ENCODE measurements around the gene ARHGEF7. TPM values are rescaled to one million over a fixed set of nuclear protein-coding genes. Genes with fewer than 3 reads are reported as not detected.
"Not testable (repeated sequence)": the region's sequence is repeated elsewhere in the genome, so short reads cannot be mapped to it uniquely, and the experiment has no call there.

Gene ARHGEF7
- total RNA-seq (10 to 100 TPM; 65.8 to 73.7 TPM), polyA plus RNA-seq (10 to 100 TPM in 1 of 2 donors, 1 to 10 TPM in 1; 6.6 to 15.6 TPM)

GRCh38 chr13:111115061-111115964 is at the start of gene ARHGEF7:
Gene ARHGEF7 (plus strand): TSS chr13:111115310. CDS start chr13:111115527, 217 bp downstream.
- H3K4me1 ChIP-seq (ENCODE audit: insufficient read depth, low read length): peaks cover 13% of the 10 kb centered on the region
- Mint-ChIP-seq H3K27me3 (peaks cover 56 to 63% of the 10 kb centered on the region in 2 donors), H3K27ac (peak within 1 kb of the TSS in 6 of 7 donors; percentile 43 to 73 (median 54)), H3K4me1 (peaks cover 12 to 23% (median 16%) of the 10 kb centered on the region in 4 donors), H3K9me3 (peaks cover 0 to 2% (median 0%) of the 10 kb centered on the region in 8 donors), H3K36me3 (peaks cover 0 to 10% of the 10 kb centered on the region in 2 donors), H3K4me3 (peak within 1 kb of the TSS; percentile 86 to 90 (median 89))
- POLR2A ChIA-PET (ENCODE audit: partially characterized antibody): no interaction called here
- H3K36me3 ChIP-seq (ENCODE audit: insufficient read depth, low read length): no peaks in the 10 kb centered on the region
- no peak within 1 kb of the TSS for H3K27ac ChIP-seq (ENCODE audit: low read depth, low read length)
- H3K9me3 ChIP-seq (ENCODE audit: control insufficient read depth in 1 of 2, low read length in 2 of 2): no peaks in the 10 kb centered on the region
- intact Hi-C loops (cut with micrococcal nuclease): no loop called here
- peaks cover 22% of the 10 kb centered on the region for H3K27me3 ChIP-seq (ENCODE audit: insufficient read depth, low read length)
- peak in 2 of 5 donors; percentile 6 to 12 for DNase-seq
- CTCF ChIA-PET (ENCODE audit: partially characterized antibody): no interaction called here
- peak within 1 kb of the TSS in 1 of 2 donors; percentile 49 for H3K4me3 ChIP-seq (ENCODE audit: low read length in 2 of 2)

GRCh38 chr13:111065698-111066097 is 49.4 kb upstream of the ARHGEF7 start:
- intact Hi-C loops (cut with micrococcal nuclease): loop anchor here (10.0 kb wide), 1 partner anchor 1539 kb away; no protein-coding TSS in a partner anchor
- ChIA-PET POLR2A (ENCODE audit: partially characterized antibody) (no interaction called here), CTCF (ENCODE audit: partially characterized antibody) (interaction anchor here (1.6 to 5.4 kb wide), 3 partner anchors 34 to 158 kb away, joined by 4 to 144 read pairs (median 104); no protein-coding TSS in a partner anchor)
- peaks cover 0 to 7% (median 4%) of the 10 kb centered on the region in 8 donors for H3K9me3 Mint-ChIP-seq
- Histone ChIP-seq H3K9me3 (ENCODE audit: control insufficient read depth in 1 of 2, low read length in 2 of 2) (no peaks in the 10 kb centered on the region), H3K27me3 (ENCODE audit: insufficient read depth, low read length) (peaks cover 5% of the 10 kb centered on the region), H3K27ac (ENCODE audit: low read depth, low read length) (no peak overlapping the region), H3K36me3 (ENCODE audit: insufficient read depth, low read length) (no peaks in the 10 kb centered on the region), H3K4me3 (ENCODE audit: low read length in 2 of 2) (no peak overlapping the region), H3K4me1 (ENCODE audit: insufficient read depth, low read length) (peaks cover 6% of the 10 kb centered on the region)
- DNase-seq: no peak
- peaks cover 37 to 48% of the 10 kb centered on the region in 2 donors for H3K27me3 Mint-ChIP-seq
- H3K36me3 Mint-ChIP-seq: no peaks in the 10 kb centered on the region
- no peak overlapping the region for H3K4me3 Mint-ChIP-seq
- H3K4me1 Mint-ChIP-seq: peaks cover 2 to 10% (median 7%) of the 10 kb centered on the region in 4 donors
- no peak overlapping the region for H3K27ac Mint-ChIP-seq

GRCh38 chr13:111066544-111066943 is 48.6 kb upstream of the ARHGEF7 start:
- no peak overlapping the region for H3K4me3 ChIP-seq (ENCODE audit: low read length in 2 of 2)

GRCh38 chr13:111068009-111068350 is 47.1 kb upstream of the ARHGEF7 start:
- H3K4me1 Mint-ChIP-seq: peaks cover 2 to 14% (median 7%) of the 10 kb centered on the region in 4 donors
- peaks cover 7 to 29% (median 20%) of the 10 kb centered on the region in 8 donors for H3K9me3 Mint-ChIP-seq
- no peak overlapping the region for H3K4me3 ChIP-seq (ENCODE audit: low read length in 2 of 2)
- ChIA-PET CTCF (ENCODE audit: partially characterized antibody) (interaction anchor here (0.6 to 5.4 kb wide), 40 partner anchors 8 to 1543 kb away, joined by 3 to 144 read pairs (median 4); partner anchors contain the start of gene ANKRD10), POLR2A (ENCODE audit: partially characterized antibody) (interaction anchor here (1.0 kb wide), 1 partner anchor 158 kb away, joined by 4 read pairs; no protein-coding TSS in a partner anchor)
- no peaks in the 10 kb centered on the region for H3K36me3 ChIP-seq (ENCODE audit: insufficient read depth, low read length)
- peaks cover 40 to 46% of the 10 kb centered on the region in 2 donors for H3K27me3 Mint-ChIP-seq
- peaks cover 6% of the 10 kb centered on the region for H3K4me1 ChIP-seq (ENCODE audit: insufficient read depth, low read length)
- peaks cover 2 to 7% of the 10 kb centered on the region in 2 donors for H3K36me3 Mint-ChIP-seq
- peak overlapping the region in 5 of 8 donors; percentile 75 to 87 (median 78) for H3K4me3 Mint-ChIP-seq
- H3K27ac Mint-ChIP-seq: no peak overlapping the region
- H3K9me3 ChIP-seq (ENCODE audit: control insufficient read depth in 1 of 2, low read length in 2 of 2): no peaks in the 10 kb centered on the region
- intact Hi-C loops (cut with micrococcal nuclease): loop anchor here (10.0 kb wide), 1 partner anchor 1537 kb away; no protein-coding TSS in a partner anchor
- DNase-seq: no peak
- H3K27ac ChIP-seq (ENCODE audit: low read depth, low read length): no peak overlapping the region
- H3K27me3 ChIP-seq (ENCODE audit: insufficient read depth, low read length): peaks cover 5% of the 10 kb centered on the region

More at GRCh38 chr13:111066544-111066943, 48.6 kb upstream of the ARHGEF7 start:
- intact Hi-C loops (cut with micrococcal nuclease): loop anchor here (10.0 kb wide), 1 partner anchor 1538 kb away; no protein-coding TSS in a partner anchor
- Histone ChIP-seq H3K36me3 (ENCODE audit: insufficient read depth, low read length) (no peaks in the 10 kb centered on the region), H3K9me3 (ENCODE audit: control insufficient read depth in 1 of 2, low read length in 2 of 2) (no peaks in the 10 kb centered on the region), H3K4me1 (ENCODE audit: insufficient read depth, low read length) (peaks cover 6% of the 10 kb centered on the region), H3K27me3 (ENCODE audit: insufficient read depth, low read length) (peaks cover 5% of the 10 kb centered on the region), H3K27ac (ENCODE audit: low read depth, low read length) (no peak overlapping the region)
- Mint-ChIP-seq H3K4me3 (peak overlapping the region; percentile 27 to 75 (median 68)), H3K4me1 (peaks cover 2 to 14% (median 7%) of the 10 kb centered on the region in 4 donors), H3K9me3 (peaks cover 3 to 15% (median 11%) of the 10 kb centered on the region in 8 donors), H3K27ac (peak overlapping the region in 1 of 7 donors; percentile 68), H3K36me3 (peaks cover 2 to 3% of the 10 kb centered on the region in 2 donors), H3K27me3 (peaks cover 35 to 54% of the 10 kb centered on the region in 2 donors)
- ChIA-PET POLR2A (ENCODE audit: partially characterized antibody) (no interaction called here), CTCF (ENCODE audit: partially characterized antibody) (interaction anchor here (0.6 to 5.4 kb wide), 7 partner anchors 9 to 163 kb away, joined by 3 to 144 read pairs (median 15); no protein-coding TSS in a partner anchor)
- no peak for DNase-seq

GRCh38 chr13:111071120-111071519 is 44.0 kb upstream of the ARHGEF7 start:
- H3K9me3 Mint-ChIP-seq: peaks cover 12 to 58% (median 45%) of the 10 kb centered on the region in 8 donors
- H3K27ac Mint-ChIP-seq; intact Hi-C loops (cut with micrococcal nuclease); H3K36me3 ChIP-seq (ENCODE audit: insufficient read depth, low read length); H3K27ac ChIP-seq (ENCODE audit: low read depth, low read length); H3K27me3 ChIP-seq (ENCODE audit: insufficient read depth, low read length); H3K4me3 ChIP-seq (ENCODE audit: low read length in 2 of 2); H3K9me3 ChIP-seq (ENCODE audit: control insufficient read depth in 1 of 2, low read length in 2 of 2); H3K4me1 ChIP-seq (ENCODE audit: insufficient read depth, low read length); POLR2A ChIA-PET (ENCODE audit: partially characterized antibody): not testable (repeated sequence)
- DNase-seq: peak in 2 of 5 donors; percentile 4 to 34
- CTCF ChIA-PET (ENCODE audit: partially characterized antibody): interaction anchor here (1.3 kb wide), 1 partner anchor 144 kb away, joined by 5 read pairs; no protein-coding TSS in a partner anchor
- H3K36me3 Mint-ChIP-seq: peaks cover 12 to 14% of the 10 kb centered on the region in 2 donors
- peak overlapping the region in 1 of 8 donors; percentile 27 for H3K4me3 Mint-ChIP-seq
- H3K27me3 Mint-ChIP-seq: peaks cover 24 to 31% of the 10 kb centered on the region in 2 donors
- peaks cover 2 to 14% (median 7%) of the 10 kb centered on the region in 4 donors for H3K4me1 Mint-ChIP-seq

- DNase-seq; H3K4me3 ChIP-seq (ENCODE audit: low read length in 2 of 2); POLR2A ChIA-PET (ENCODE audit: partially characterized antibody); CTCF ChIA-PET (ENCODE audit: partially characterized antibody); H3K27ac ChIP-seq (ENCODE audit: low read depth, low read length); H3K9me3 ChIP-seq (ENCODE audit: control insufficient read depth in 1 of 2, low read length in 2 of 2); intact Hi-C loops (cut with micrococcal nuclease); H3K27me3 ChIP-seq (ENCODE audit: insufficient read depth, low read length); H3K4me1 ChIP-seq (ENCODE audit: insufficient read depth, low read length); H3K27ac Mint-ChIP-seq; H3K4me3 Mint-ChIP-seq; H3K36me3 ChIP-seq (ENCODE audit: insufficient read depth, low read length): not testable (repeated sequence)
- peaks cover 12 to 14% of the 10 kb centered on the region in 2 donors for H3K36me3 Mint-ChIP-seq
- peaks cover 2 to 11% (median 4%) of the 10 kb centered on the region in 4 donors for H3K4me1 Mint-ChIP-seq
- peaks cover 21 to 27% of the 10 kb centered on the region in 2 donors for H3K27me3 Mint-ChIP-seq
- peaks cover 12 to 58% (median 45%) of the 10 kb centered on the region in 8 donors for H3K9me3 Mint-ChIP-seq
Observed at GRCh38 chr13:111071526-111071925, 43.6 kb upstream of the ARHGEF7 start.

GRCh38 chr13:111074826-111075225 is 40.3 kb upstream of the ARHGEF7 start:
- H3K9me3 ChIP-seq (ENCODE audit: control insufficient read depth in 1 of 2, low read length in 2 of 2): peaks cover 0 to 9% of the 10 kb centered on the region in 2 donors
- POLR2A ChIA-PET (ENCODE audit: partially characterized antibody): no interaction called here
- DNase-seq: no peak

More at GRCh38 chr13:111074826-111075225, 40.3 kb upstream of the ARHGEF7 start:
- Mint-ChIP-seq H3K36me3 (peaks cover 12 to 14% of the 10 kb centered on the region in 2 donors), H3K4me3 (no peak overlapping the region), H3K27ac (no peak overlapping the region), H3K27me3 (peaks cover 14 to 17% of the 10 kb centered on the region in 2 donors), H3K4me1 (peaks cover 0 to 4% (median 0%) of the 10 kb centered on the region in 4 donors), H3K9me3 (peaks cover 12 to 58% (median 46%) of the 10 kb centered on the region in 8 donors)
- H3K4me3 ChIP-seq (ENCODE audit: low read length in 2 of 2): no peak overlapping the region
- intact Hi-C loops (cut with micrococcal nuclease): no loop called here
- no peaks in the 10 kb centered on the region for H3K36me3 ChIP-seq (ENCODE audit: insufficient read depth, low read length)
- H3K4me1 ChIP-seq (ENCODE audit: insufficient read depth, low read length): no peaks in the 10 kb centered on the region
- no peaks in the 10 kb centered on the region for H3K27me3 ChIP-seq (ENCODE audit: insufficient read depth, low read length)
- CTCF ChIA-PET (ENCODE audit: partially characterized antibody): no interaction called here
- H3K27ac ChIP-seq (ENCODE audit: low read depth, low read length): no peak overlapping the region

Data from CD4-positive, alpha-beta memory T cell (primary cell).